RWPE2 (cell line): ENCODE results near the gene OR52N2.

Experiments
- ATAC-seq: fragments of 200-7000 bp; cut with Tn5 transposase; 3 replicates; pipeline ENCODE4 v1.9.1; 2021; ENCODE audit warnings: low read depth
- DNase-seq: peaks from one replicate; pipeline ENCODE4 v3.0.0-alpha.2; 2020; ENCODE audit warnings: low spot score
- H3K27ac ChIP-seq: fragments of 450-650 bp; 2 replicates; pipeline ENCODE4 v1.5.1; 2017; ENCODE audit warnings: mild to moderate bottlenecking; ENCODE audit not compliant: poor library complexity, severe bottlenecking
- H3K27me3 ChIP-seq: fragments of 250-450 bp; sonication (Bioruptor Pico); 2 replicates; pipeline ENCODE4 v1.5.1; 2021; ENCODE audit warnings: mild to moderate bottlenecking, moderate library complexity; ENCODE audit not compliant: insufficient read depth, poor library complexity, severe bottlenecking
- H3K36me3 ChIP-seq: fragments of 250-450 bp; sonication (Bioruptor Pico); 2 replicates; pipeline ENCODE4 v1.5.1; 2020; ENCODE audit warnings: low read depth, mild to moderate bottlenecking, moderate library complexity
- H3K4me1 ChIP-seq: fragments of 250-450 bp; sonication (Bioruptor Pico); 2 replicates; pipeline ENCODE4 v1.5.1; 2021; ENCODE audit warnings: mild to moderate bottlenecking, moderate library complexity; ENCODE audit not compliant: insufficient read depth, poor library complexity, severe bottlenecking
- H3K4me3 ChIP-seq: fragments of 250-450 bp; sonication (Bioruptor Pico); 2 replicates; pipeline ENCODE4 v1.5.1; 2021; ENCODE audit warnings: mild to moderate bottlenecking, moderate library complexity; ENCODE audit not compliant: severe bottlenecking
- H3K9me3 ChIP-seq: fragments of 250-450 bp; sonication (Bioruptor Pico); 2 replicates; pipeline ENCODE4 v1.5.1; 2021; ENCODE audit warnings: mild to moderate bottlenecking, moderate library complexity; ENCODE audit not compliant: severe bottlenecking
- CTCF ChIP-seq: fragments of 450-650 bp; IDR thresholded peaks from one replicate; pipeline ENCODE4 v1.5.1; 2017; ENCODE audit warnings: mild to moderate bottlenecking, moderate library complexity; ENCODE audit not compliant: poor library complexity, severe bottlenecking

Gene OR52N2

GRCh38 chr11:5846701-5847100 is 38.0 kb downstream of the OR52N2 start:
- Histone ChIP-seq H3K36me3 (no peaks in the 10 kb centered on the region), H3K27ac (no peak overlapping the region), H3K27me3 (no peaks in the 10 kb centered on the region), H3K9me3 (no peaks in the 10 kb centered on the region), H3K4me1 (no peaks in the 10 kb centered on the region), H3K4me3 (no peak overlapping the region)
- no peak for ATAC-seq
- no peak for TF ChIP-seq CTCF
- DNase-seq, result no peak

GRCh38 chr11:5847711-5848110 is 39.0 kb downstream of the OR52N2 start:
- DNase-seq (no peak), ATAC-seq (no peak)
- Histone ChIP-seq H3K27ac (no peak overlapping the region), H3K4me1 (no peaks in the 10 kb centered on the region), H3K27me3 (no peaks in the 10 kb centered on the region), H3K9me3 (no peaks in the 10 kb centered on the region), H3K4me3 (no peak overlapping the region), H3K36me3 (no peaks in the 10 kb centered on the region)
- TF ChIP-seq CTCF, result no peak

GRCh38 chr11:5851002-5851401 is 42.3 kb downstream of the OR52N2 start:
- no peaks in the 10 kb centered on the region for H3K27me3 ChIP-seq
- ATAC-seq, result no peak
- no peaks in the 10 kb centered on the region for H3K36me3 ChIP-seq
- H3K4me3 ChIP-seq, result no peak overlapping the region
- no peak for DNase-seq
- no peaks in the 10 kb centered on the region for H3K9me3 ChIP-seq
- H3K27ac ChIP-seq, result no peak overlapping the region
- H3K4me1 ChIP-seq, result no peaks in the 10 kb centered on the region
- TF ChIP-seq CTCF, result no peak

GRCh38 chr11:5857590-5857989 is 48.9 kb downstream of the OR52N2 start, which contains the start of gene OR52E8:
TSS of gene OR52E8 (minus strand) at chr11:5857690. CDS start at chr11:5857690, 0 bp downstream.
- Histone ChIP-seq H3K27me3 (no peaks in the 10 kb centered on the region), H3K36me3 (no peaks in the 10 kb centered on the region), H3K4me1 (no peaks in the 10 kb centered on the region), H3K4me3 (no peak within 1 kb of the TSS), H3K9me3 (no peaks in the 10 kb centered on the region), H3K27ac (no peak within 1 kb of the TSS)
- DNase-seq (no peak), ATAC-seq (no peak)
- TF ChIP-seq CTCF, result no peak

GRCh38 chr11:5865826-5866225 is 57.1 kb downstream of the OR52N2 start:
- ATAC-seq, result no peak

More at GRCh38 chr11:5865826-5866225, 57.1 kb downstream of the OR52N2 start:
- Histone ChIP-seq H3K9me3 (no peaks in the 10 kb centered on the region), H3K4me1 (no peaks in the 10 kb centered on the region), H3K36me3 (no peaks in the 10 kb centered on the region), H3K27me3 (no peaks in the 10 kb centered on the region), H3K4me3 (no peak overlapping the region), H3K27ac (no peak overlapping the region)
- TF ChIP-seq CTCF, result no peak
- DNase-seq, result no peak
